ENCODE results near the gene NFAM1.

- TF ChIP-seq CTCF (IDR thresholded peaks at IDR 0.05) = no peak
- no peak for TF ChIP-seq POLR2A (IDR thresholded peaks at IDR 0.05)
These were observed 3.4 kb downstream of the NFAM1 start for GRCh38 chr22:42428760-42429159.

All from uterus (tissue), 2 donors.